ENCODE results near the gene KLK1. TPM values are rescaled to one million over a fixed set of nuclear protein-coding genes. Genes with fewer than 3 reads are reported as not detected.

The KLK1 gene
- total RNA-seq, 1 donor from 2014 or later, result 2.7 TPM

DNA sequence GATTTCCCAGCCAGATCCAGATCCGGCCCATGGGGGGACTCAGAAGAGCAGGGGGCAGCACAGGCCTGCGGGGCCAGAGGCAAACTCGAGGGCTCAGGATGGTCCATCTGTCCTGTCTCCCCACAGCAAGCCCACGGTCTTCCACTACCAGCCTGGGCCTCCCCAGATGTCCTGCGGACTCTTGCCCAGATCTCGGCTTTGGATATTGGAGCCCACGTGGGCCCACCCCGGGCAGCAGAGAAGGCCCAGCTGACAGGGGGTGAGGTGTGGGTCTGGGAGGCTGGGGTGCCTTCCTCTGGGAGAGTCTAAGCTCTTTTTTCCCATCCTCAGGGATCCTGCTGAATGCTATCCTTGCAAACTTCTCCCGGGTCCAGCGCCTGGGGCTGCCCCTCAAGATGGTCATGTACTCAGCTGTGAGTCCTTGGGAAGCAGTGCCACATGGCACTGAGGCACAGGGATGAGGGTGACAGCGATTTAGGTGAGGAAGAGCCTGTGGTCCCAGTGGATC lies 30.0 kb downstream of the KLK1 start:
- Mint-ChIP-seq H3K9me3 (ENCODE audit: unreplicated experiment) (peaks cover 6% of the 10 kb centered on the region), H3K36me3 (ENCODE audit: low read depth, unreplicated experiment) (peaks cover 7% of the 10 kb centered on the region), H3K27ac (ENCODE audit: unreplicated experiment) (no peak overlapping the region), H3K27me3 (ENCODE audit: unreplicated experiment) (peaks cover 13% of the 10 kb centered on the region), H3K4me3 (ENCODE audit: unreplicated experiment) (no peak overlapping the region), H3K4me1 (ENCODE audit: unreplicated experiment) (no peaks in the 10 kb centered on the region)
- no peak for DNase-seq (ENCODE audit: low spot score)
- TF ChIP-seq, protein P1, sequence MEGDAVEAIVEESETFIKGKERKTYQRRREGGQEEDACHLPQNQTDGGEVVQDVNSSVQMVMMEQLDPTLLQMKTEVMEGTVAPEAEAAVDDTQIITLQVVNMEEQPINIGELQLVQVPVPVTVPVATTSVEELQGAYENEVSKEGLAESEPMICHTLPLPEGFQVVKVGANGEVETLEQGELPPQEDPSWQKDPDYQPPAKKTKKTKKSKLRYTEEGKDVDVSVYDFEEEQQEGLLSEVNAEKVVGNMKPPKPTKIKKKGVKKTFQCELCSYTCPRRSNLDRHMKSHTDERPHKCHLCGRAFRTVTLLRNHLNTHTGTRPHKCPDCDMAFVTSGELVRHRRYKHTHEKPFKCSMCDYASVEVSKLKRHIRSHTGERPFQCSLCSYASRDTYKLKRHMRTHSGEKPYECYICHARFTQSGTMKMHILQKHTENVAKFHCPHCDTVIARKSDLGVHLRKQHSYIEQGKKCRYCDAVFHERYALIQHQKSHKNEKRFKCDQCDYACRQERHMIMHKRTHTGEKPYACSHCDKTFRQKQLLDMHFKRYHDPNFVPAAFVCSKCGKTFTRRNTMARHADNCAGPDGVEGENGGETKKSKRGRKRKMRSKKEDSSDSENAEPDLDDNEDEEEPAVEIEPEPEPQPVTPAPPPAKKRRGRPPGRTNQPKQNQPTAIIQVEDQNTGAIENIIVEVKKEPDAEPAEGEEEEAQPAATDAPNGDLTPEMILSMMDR (IDR thresholded peaks at IDR 0.05; ENCODE audit: unreplicated experiment), result no peak

DNA sequence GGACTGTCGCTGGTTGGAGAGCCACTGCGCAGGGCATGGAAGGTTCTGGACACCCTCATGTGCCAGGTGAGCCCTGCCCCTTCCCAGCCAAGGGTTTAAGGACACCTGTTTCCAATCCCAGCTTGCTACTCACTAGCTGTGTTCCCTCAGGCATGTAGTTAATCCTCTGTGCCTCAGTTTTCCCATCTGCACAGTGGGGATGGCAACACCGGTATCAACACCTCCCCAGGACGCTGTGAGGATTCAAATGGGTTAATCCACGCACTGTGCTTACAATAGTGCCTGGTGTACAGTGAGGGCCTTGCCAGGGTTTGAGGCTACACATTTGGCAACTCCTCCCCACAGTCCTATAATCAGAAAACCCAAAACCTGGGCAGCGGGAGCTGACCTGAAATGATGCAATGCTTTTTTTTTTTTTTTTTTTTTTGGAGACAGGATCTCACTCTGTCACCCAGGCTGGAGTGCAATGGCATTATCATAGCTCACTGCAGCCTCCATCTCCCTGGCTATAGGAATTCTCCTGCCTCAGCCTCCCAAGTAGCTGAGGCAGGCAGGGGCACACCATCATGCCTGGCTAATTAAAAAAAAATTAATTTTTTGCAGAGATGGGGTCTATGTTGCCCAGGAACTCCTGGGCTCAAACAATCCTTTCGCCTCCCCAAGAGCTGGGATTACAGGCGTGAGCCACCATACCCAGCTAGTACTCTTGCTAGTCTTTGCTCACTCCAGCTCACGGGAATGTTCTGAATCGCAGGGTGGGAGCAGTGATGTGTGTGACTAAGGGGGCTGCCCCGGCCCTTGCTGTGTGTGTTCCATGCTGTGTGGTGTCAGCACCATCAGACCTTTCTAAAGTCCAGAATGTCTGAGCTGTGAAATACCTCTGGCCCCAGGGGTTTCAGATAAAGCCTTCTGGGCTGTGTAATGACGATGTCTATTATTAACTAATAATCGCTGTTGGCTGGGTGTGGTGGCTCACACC lies 31.0 kb downstream of the KLK1 start:
- H3K4me1 Mint-ChIP-seq (ENCODE audit: unreplicated experiment), result no peaks in the 10 kb centered on the region
- peaks cover 7% of the 10 kb centered on the region for H3K36me3 Mint-ChIP-seq (ENCODE audit: low read depth, unreplicated experiment)
- H3K27me3 Mint-ChIP-seq (ENCODE audit: unreplicated experiment), result peaks cover 13% of the 10 kb centered on the region
- no peak overlapping the region for H3K27ac Mint-ChIP-seq (ENCODE audit: unreplicated experiment)
- no peak for DNase-seq (ENCODE audit: low spot score)
- H3K9me3 Mint-ChIP-seq (ENCODE audit: unreplicated experiment), result peaks cover 6% of the 10 kb centered on the region
- TF ChIP-seq, protein P1 (IDR thresholded peaks at IDR 0.05; ENCODE audit: unreplicated experiment), result no peak
- no peak overlapping the region for H3K4me3 Mint-ChIP-seq (ENCODE audit: unreplicated experiment)

DNA sequence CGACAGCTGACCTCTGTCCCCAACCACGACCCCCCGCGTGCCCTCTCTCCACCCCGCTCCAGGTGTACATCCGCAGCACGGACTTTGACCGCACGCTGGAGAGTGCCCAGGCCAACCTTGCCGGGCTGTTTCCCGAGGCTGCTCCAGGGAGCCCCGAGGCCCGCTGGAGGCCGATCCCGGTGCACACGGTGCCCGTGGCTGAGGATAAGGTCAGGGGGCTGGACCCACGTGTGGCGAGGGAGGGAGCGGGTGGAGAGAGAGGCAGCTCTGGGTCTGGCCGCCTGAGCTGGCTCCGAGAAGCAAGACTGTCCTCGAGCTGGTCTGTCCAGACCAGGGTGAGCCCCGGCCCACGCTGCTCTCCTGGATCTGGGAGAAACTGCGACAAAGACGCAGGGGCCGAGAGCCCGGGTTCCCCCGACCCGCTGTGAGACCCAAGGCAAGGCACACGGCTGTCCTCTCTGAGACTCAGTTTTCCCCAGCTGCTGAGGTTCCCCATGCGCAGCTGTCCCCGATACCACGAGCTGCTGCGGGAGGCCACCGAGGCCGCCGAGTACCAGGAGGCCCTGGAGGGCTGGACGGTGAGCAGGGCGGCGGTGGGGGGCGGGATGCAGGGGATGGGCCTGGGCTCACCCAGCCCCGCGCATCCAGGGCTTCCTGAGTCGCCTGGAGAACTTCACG lies 31.9 kb downstream of the KLK1 start:
- TF ChIP-seq, protein P1 (IDR thresholded peaks at IDR 0.05; ENCODE audit: unreplicated experiment), result no peak
- DNase-seq (ENCODE audit: low spot score), result no peak
- peaks cover 13% of the 10 kb centered on the region for H3K27me3 Mint-ChIP-seq (ENCODE audit: unreplicated experiment)
- H3K9me3 Mint-ChIP-seq (ENCODE audit: unreplicated experiment), result peaks cover 6% of the 10 kb centered on the region
- peaks cover 7% of the 10 kb centered on the region for H3K36me3 Mint-ChIP-seq (ENCODE audit: low read depth, unreplicated experiment)
- no peaks in the 10 kb centered on the region for H3K4me1 Mint-ChIP-seq (ENCODE audit: unreplicated experiment)
- H3K4me3 Mint-ChIP-seq (ENCODE audit: unreplicated experiment), result peak overlapping the region; percentile 57
- H3K27ac Mint-ChIP-seq (ENCODE audit: unreplicated experiment), result no peak overlapping the region

DNA sequence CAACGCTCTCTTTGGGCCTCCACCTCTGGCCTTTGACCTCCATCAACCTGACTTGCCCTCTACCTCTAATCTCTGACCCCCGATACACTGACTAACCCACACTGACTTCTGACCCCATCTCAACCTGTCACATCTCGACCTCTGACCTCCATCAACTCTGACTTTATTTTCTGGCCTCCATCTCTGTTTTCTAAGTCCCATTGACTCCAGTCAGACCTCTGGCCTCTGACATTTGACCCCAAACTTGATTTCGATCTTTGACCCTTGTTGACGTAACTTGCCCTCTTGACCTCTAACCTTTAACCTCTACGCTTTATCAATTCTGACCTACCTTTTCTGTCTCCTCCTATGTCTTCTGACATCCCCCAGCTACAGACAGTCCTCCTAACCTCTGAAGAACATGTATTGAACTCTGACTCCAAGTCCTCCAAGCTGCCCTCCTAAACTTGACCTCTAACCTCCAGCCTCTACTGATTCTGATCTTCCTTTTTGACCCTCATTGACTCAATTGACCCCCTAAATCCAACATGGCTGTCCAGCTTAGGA lies 32.6 kb downstream of the KLK1 start:
- Mint-ChIP-seq H3K36me3 (ENCODE audit: low read depth, unreplicated experiment) (peaks cover 7% of the 10 kb centered on the region), H3K27ac (ENCODE audit: unreplicated experiment) (peak overlapping the region; percentile 39), H3K4me1 (ENCODE audit: unreplicated experiment) (no peaks in the 10 kb centered on the region), H3K9me3 (ENCODE audit: unreplicated experiment) (peaks cover 6% of the 10 kb centered on the region), H3K27me3 (ENCODE audit: unreplicated experiment) (peaks cover 13% of the 10 kb centered on the region), H3K4me3 (ENCODE audit: unreplicated experiment) (peak overlapping the region; percentile 57)
- no peak for DNase-seq (ENCODE audit: low spot score)
- TF ChIP-seq, protein P1 (IDR thresholded peaks at IDR 0.05; ENCODE audit: unreplicated experiment), result no peak
